Measurements from ENCODE around the gene SLC16A5.
"Not testable (repeated sequence)": the region's sequence is repeated elsewhere in the genome, so short reads cannot be mapped to it uniquely, and the experiment has no call there.

Gene SLC16A5

GRCh38 chr17:75087558-75088453 lies at the start of gene SLC16A5:
Gene SLC16A5 (plus strand): TSS chr17:75087954. CDS start chr17:75093637, 5,683 bp downstream.
- DNase-seq (ENCODE audit: low spot score), result peak; percentile 81

GRCh38 chr17:75039238-75039637 lies 48.5 kb upstream of the SLC16A5 start:
- no peak for TF ChIP-seq CTCF (IDR thresholded peaks at IDR 0.05; ENCODE audit: borderline replicate concordance, control extremely low read depth, extremely low read depth, insufficient read depth, missing control alignments)
- no peak for DNase-seq (ENCODE audit: low spot score)
- in situ Hi-C loops (cut with MboI; ENCODE audit: low sequenced_read_pairs, unreplicated experiment), result no loop called here

More at GRCh38 chr17:75087558-75088453, at the start of gene SLC16A5:
- in situ Hi-C loops (cut with MboI; ENCODE audit: low sequenced_read_pairs, unreplicated experiment), result no loop called here
- no peak for TF ChIP-seq CTCF (IDR thresholded peaks at IDR 0.05; ENCODE audit: borderline replicate concordance, control extremely low read depth, extremely low read depth, insufficient read depth, missing control alignments)

GRCh38 chr17:75041656-75042280 lies 46.0 kb upstream of the SLC16A5 start:
- in situ Hi-C loops (cut with MboI; ENCODE audit: low sequenced_read_pairs, unreplicated experiment), result no loop called here
- DNase-seq (ENCODE audit: low spot score), result no peak
- TF ChIP-seq CTCF (IDR thresholded peaks at IDR 0.05; ENCODE audit: borderline replicate concordance, control extremely low read depth, extremely low read depth, insufficient read depth, missing control alignments), result no peak

- DNase-seq (ENCODE audit: low spot score); in situ Hi-C loops (cut with MboI; ENCODE audit: low sequenced_read_pairs, unreplicated experiment): not testable (repeated sequence)
Observed at GRCh38 chr17:75043789-75044188, 44.0 kb upstream of the SLC16A5 start.

GRCh38 chr17:75044716-75045115 lies 43.0 kb upstream of the SLC16A5 start:
- in situ Hi-C loops (cut with MboI; ENCODE audit: low sequenced_read_pairs, unreplicated experiment), result no loop called here
- no peak for DNase-seq (ENCODE audit: low spot score)
- no peak for TF ChIP-seq CTCF (IDR thresholded peaks at IDR 0.05; ENCODE audit: borderline replicate concordance, control extremely low read depth, extremely low read depth, insufficient read depth, missing control alignments)

GRCh38 chr17:75045946-75046406 lies 41.8 kb upstream of the SLC16A5 start:
- DNase-seq (ENCODE audit: low spot score); in situ Hi-C loops (cut with MboI; ENCODE audit: low sequenced_read_pairs, unreplicated experiment): not testable (repeated sequence)

- in situ Hi-C loops (cut with MboI; ENCODE audit: low sequenced_read_pairs, unreplicated experiment), result no loop called here
- TF ChIP-seq CTCF (IDR thresholded peaks at IDR 0.05; ENCODE audit: borderline replicate concordance, control extremely low read depth, extremely low read depth, insufficient read depth, missing control alignments), result no peak
Observed at GRCh38 chr17:75046407-75047289, 41.1 kb upstream of the SLC16A5 start, which contains the start of the genes ATP5PD and KCTD2. Gene ATP5PD (minus strand): TSS chr17:75046969. CDS start chr17:75042650, 4,319 bp downstream. Gene KCTD2 (plus strand): TSS chr17:75047225. CDS start chr17:75047251, 26 bp downstream.

More at GRCh38 chr17:75046407-75047289, 41.1 kb upstream of the SLC16A5 start, which contains the start of the genes ATP5PD and KCTD2:
- peak; percentile 99 for DNase-seq (ENCODE audit: low spot score)
